HCT116 (cell line): ENCODE data around the gene ITPKA. TPM values are rescaled to one million over a fixed set of nuclear protein-coding genes. Genes with fewer than 3 reads are reported as not detected.

Experiments
- ATAC-seq: fragments of 200-7000 bp; cut with Tn5 transposase; 2 replicates; pipeline ENCODE4 v1.9.1; 2020; ENCODE audit warnings: mild to moderate bottlenecking, moderate library complexity
- BruUV-seq: library from RNA; stranded (reverse); fragments of 400-500 nt; replicated peaks from 2 replicates; lab custom pipeline; 2021; lab: Mats Ljungman, UMichigan
- CTCF ChIA-PET: fragments of 300-600 bp; sonication (Branson Sonifier 250); formaldehyde crosslinking; loops from one replicate; lab custom pipeline; 2021; ENCODE audit warnings: antibody characterized with exemption; lab: Charles Lee
- POLR2A ChIA-PET: fragments of 300-600, 350-600 bp; sonication (Branson Sonifier 250); formaldehyde crosslinking; loops from one replicate; lab custom pipeline; 2021; ENCODE audit warnings: antibody characterized with exemption; lab: Charles Lee
- RAD21 ChIA-PET, 2 experiments: fragments of 300-600 bp; sonication (Branson Sonifier 250); formaldehyde crosslinking; loops; one replicate each; lab custom pipeline; 2023; ENCODE audit warnings: low total read pairs in 2 of 2; ENCODE audit not compliant: uncharacterized antibody in 2 of 2, unreplicated experiment in 2 of 2, low non-redundant PET in 1 of 2; lab: Charles Lee
- DNase-seq: peaks from one replicate; pipeline ENCODE4 v3.0.0-alpha.2; 2010; ENCODE audit warnings: low read depth, low spot score
- H2AFZ ChIP-seq: fragments of 200-600 bp; shearing (Covaris generic), sonication (generic); 2 replicates; pipeline ENCODE4 v1.6.1; 2017; ENCODE audit warnings: low read depth, mixed run types, mixed read lengths, antibody characterized with exemption, low read length; ENCODE audit not compliant: poor library complexity, severe bottlenecking
- H3K27ac ChIP-seq: 2 replicates; pipeline ENCODE4 v1.5.1; 2012; ENCODE audit warnings: low read depth, low read length
- H3K27me3 ChIP-seq: fragments of 200-600 bp; sonication (generic); 2 replicates; pipeline ENCODE4 v1.6.1; 2016; ENCODE audit warnings: mixed run types, low read length, mixed read lengths; ENCODE audit not compliant: insufficient read depth
- H3K36me3 ChIP-seq, 2 experiments: fragments of 200-500 bp in 1 of 2; fragments of 200-600 bp in 1 of 2; sonication (Bioruptor generic) in 1 of 2; sonication (generic) in 1 of 2; 2 replicates each; pipeline versions ENCODE4 v1.5.1 to v1.6.1; 2014 to 2016; ENCODE audit warnings: low read length in 2 of 2, inconsistent platforms in 1 of 2, mixed read lengths in 1 of 2, mixed run types in 1 of 2; ENCODE audit not compliant: insufficient read depth in 2 of 2, control insufficient read depth in 1 of 2
- H3K4me1 ChIP-seq, 2 experiments: fragments of 200-600 bp in 1 of 2; sonication (generic) in 1 of 2; 2 replicates each; pipeline versions ENCODE4 v1.5.1 to v1.6.1; 2012 to 2017; ENCODE audit warnings: low read length in 2 of 2, inconsistent platforms in 1 of 2, mild to moderate bottlenecking in 1 of 2, mixed read lengths in 1 of 2, mixed run types in 1 of 2, moderate library complexity in 1 of 2; ENCODE audit not compliant: insufficient read depth in 2 of 2, control insufficient read depth in 1 of 2
- H3K4me2 ChIP-seq: fragments of 200-600 bp; sonication (generic); 2 replicates; pipeline ENCODE4 v1.6.1; 2017; ENCODE audit warnings: mixed run types, low read length, mixed read lengths
- H3K4me3 ChIP-seq, 2 experiments: fragments of 200-600 bp in 1 of 2; sonication (generic) in 1 of 2; replicated peaks in 1 of 2; 2 replicates each; pipeline ENCODE4 v1.5.1; 2011 to 2016; ENCODE audit warnings: low read length in 2 of 2, control low read depth in 1 of 2, low read depth in 1 of 2, mild to moderate bottlenecking in 1 of 2, mixed read lengths in 1 of 2, mixed run types in 1 of 2
- H3K79me2 ChIP-seq: fragments of 200-600 bp; sonication (generic); 2 replicates; pipeline ENCODE4 v1.6.1; 2017; ENCODE audit warnings: mild to moderate bottlenecking, mixed run types, low read length, moderate library complexity, mixed read lengths; ENCODE audit not compliant: insufficient read depth
- H3K9ac ChIP-seq: fragments of 200-600 bp; sonication (generic); 2 replicates; pipeline ENCODE4 v1.6.1; 2016; ENCODE audit warnings: low read length, mixed read lengths
- H3K9me2 ChIP-seq: fragments of 200-600 bp; sonication (generic), shearing (Covaris generic); 2 replicates; pipeline ENCODE4 v1.6.1; 2017; ENCODE audit warnings: mixed run types, mild to moderate bottlenecking, moderate library complexity; ENCODE audit not compliant: insufficient read depth
- H3K9me3 ChIP-seq, 2 experiments: fragments of 200-500 bp in 1 of 2; fragments of 200-600 bp in 1 of 2; sonication (Bioruptor generic) in 1 of 2; sonication (generic) in 1 of 2; 2 replicates each; pipeline ENCODE4 v1.6.1; 2014 to 2017; ENCODE audit warnings: low read length in 2 of 2, mixed read lengths in 2 of 2, inconsistent platforms in 1 of 2, low read depth in 1 of 2, mild to moderate bottlenecking in 1 of 2, mixed run types in 1 of 2, moderate library complexity in 1 of 2; ENCODE audit not compliant: control insufficient read depth in 1 of 2, insufficient read depth in 1 of 2
- H4K20me1 ChIP-seq: fragments of 200-600 bp; sonication (generic), shearing (Covaris generic); 2 replicates; pipeline ENCODE4 v1.6.1; 2017; ENCODE audit warnings: mixed run types, mild to moderate bottlenecking, moderate library complexity; ENCODE audit not compliant: insufficient read depth
- ATF3 ChIP-seq: IDR thresholded peaks from 2 replicates; pipeline ENCODE4 v1.6.1; 2012
- CBX3 ChIP-seq: IDR thresholded peaks from 2 replicates; pipeline ENCODE4 v1.6.1; 2012; ENCODE audit warnings: low read depth
- CEBPB ChIP-seq: IDR thresholded peaks from 2 replicates; pipeline ENCODE4 v1.6.1; 2012; ENCODE audit warnings: low read depth
- EGR1 ChIP-seq: IDR thresholded peaks from 2 replicates; pipeline ENCODE4 v1.6.1; 2012; ENCODE audit warnings: low read depth
- EZH2phosphoT487 ChIP-seq: fragments of 200-600 bp; IDR thresholded peaks from 2 replicates; pipeline ENCODE4 v1.6.1; 2018; ENCODE audit warnings: antibody characterized with exemption, borderline replicate concordance
- MAX ChIP-seq: IDR thresholded peaks from 2 replicates; pipeline ENCODE4 v1.6.1; 2012
- POLR2A ChIP-seq: IDR thresholded peaks from 2 replicates; pipeline ENCODE4 v1.7.0; 2011; ENCODE audit warnings: borderline replicate concordance; ENCODE audit not compliant: insufficient read depth, insufficient read length; ENCODE audit errors: extremely low read depth
- POLR2AphosphoS5 ChIP-seq: IDR thresholded peaks from 2 replicates; pipeline ENCODE4 v1.6.1; 2011; ENCODE audit warnings: mild to moderate bottlenecking, low read depth, low read length, moderate library complexity
- REST ChIP-seq: IDR thresholded peaks from 2 replicates; pipeline ENCODE4 v1.6.1; 2012; ENCODE audit warnings: low read depth
- SRF ChIP-seq: IDR thresholded peaks from 2 replicates; pipeline ENCODE4 v1.6.1; 2012; ENCODE audit warnings: low read depth
- YY1 ChIP-seq: IDR thresholded peaks from 2 replicates; pipeline ENCODE4 v1.6.1; 2011; ENCODE audit warnings: low read length, low read depth, moderate library complexity, mild to moderate bottlenecking; ENCODE audit not compliant: insufficient replicate concordance; ENCODE audit errors: extremely low read depth
- ZBTB33 ChIP-seq: IDR thresholded peaks from 2 replicates; pipeline ENCODE4 v1.6.1; 2011; ENCODE audit warnings: mild to moderate bottlenecking, low read length, moderate library complexity; ENCODE audit not compliant: insufficient replicate concordance; ENCODE audit errors: extremely low read depth
- intact Hi-C: fragments of 100-400 bp; cut with micrococcal nuclease; formaldehyde crosslinking; loops from 2 replicates; pipeline ENCODE4 v1.10.0; 2022
- total RNA-seq: library from RNA; stranded (reverse); gene quantifications from one replicate; pipeline ENCODE4 v1.2.1, GENCODE V29; 2021; ENCODE audit not compliant: unreplicated experiment

Gene ITPKA
- total RNA-seq, 1 experiment from 2014 or later, result 10.8 TPM

- ChIA-PET RAD21 (no interaction called here), CTCF (interaction anchor here (1.4 to 1.7 kb wide), 2 partner anchors 12 to 80 kb away, joined by 4 to 8 read pairs; no protein-coding TSS in a partner anchor), POLR2A (no interaction called here)
- H3K79me2 ChIP-seq, result peaks cover 22% of the 10 kb centered on the region; the same call in 1 of the 2 replicates
- H3K9me2 ChIP-seq, result no peaks in the 10 kb centered on the region
- no peaks in the 10 kb centered on the region for H3K27me3 ChIP-seq
- peak overlapping the region; percentile 86; the same call in 1 of the 2 replicates for H3K4me2 ChIP-seq
- no TSS peak for BruUV-seq
- no peak overlapping the region for H2AFZ ChIP-seq
- H3K4me3 ChIP-seq, result no peak overlapping the region
- intact Hi-C loops, result no loop called here
- no peak for ATAC-seq
- H3K27ac ChIP-seq, result no peak overlapping the region
- no peak for DNase-seq
- no peak for TF ChIP-seq REST
- TF ChIP-seq ATF3, result no peak
- no peak for TF ChIP-seq ZBTB33
- TF ChIP-seq MAX, result no peak
- TF ChIP-seq CBX3, result no peak
- no peak for TF ChIP-seq EGR1
- no peak for TF ChIP-seq SRF
- no peak for TF ChIP-seq EZH2phosphoT487
- no peak for TF ChIP-seq POLR2A
- TF ChIP-seq CEBPB, result no peak
- no peak for TF ChIP-seq YY1
- no peak for TF ChIP-seq POLR2AphosphoS5
- H3K9me3 ChIP-seq, result no peaks in the 10 kb centered on the region
- H3K9ac ChIP-seq, result no peak overlapping the region
- H3K4me1 ChIP-seq, result peaks cover 7 to 28% of the 10 kb centered on the region in 2 experiments
- H4K20me1 ChIP-seq, result no peaks in the 10 kb centered on the region
- no peaks in the 10 kb centered on the region for H3K36me3 ChIP-seq
Measured at GRCh38 chr15:41545218-41545617, 51.5 kb downstream of the ITPKA start.
